CD4-positive, alpha-beta memory T cell (primary cell): ENCODE measurements around the gene SERPINA3. TPM values are rescaled to one million over a fixed set of nuclear protein-coding genes. Genes with fewer than 3 reads are reported as not detected.

Experiments used
- CTCF ChIA-PET: fragments of 350-600 bp; sonication (Branson Sonifier 250); formaldehyde crosslinking; loops from one replicate; lab custom pipeline; 2021; ENCODE audit warnings: inconsistent platforms; ENCODE audit not compliant: partially characterized antibody; lab: Charles Lee
- POLR2A ChIA-PET: fragments of 350-600 bp; sonication (Branson Sonifier 250); formaldehyde crosslinking; loops from one replicate; lab custom pipeline; 2021; ENCODE audit not compliant: partially characterized antibody; lab: Charles Lee
- DNase-seq, 5 donors: peaks; one replicate each; pipeline versions ENCODE4 v3.0.0 to v3.0.0-alpha.2; 2020 to 2022; ENCODE audit warnings: mixed read lengths in 1 of 5
- H3K27ac ChIP-seq: one replicate; pipeline ENCODE4 v1.7.0; 2013; ENCODE audit warnings: low read depth, low read length
- H3K27me3 ChIP-seq: 2 replicates; pipeline ENCODE4 v1.7.0; 2013; ENCODE audit warnings: mild to moderate bottlenecking, low read length, moderate library complexity; ENCODE audit not compliant: insufficient read depth
- H3K36me3 ChIP-seq: 2 replicates; pipeline ENCODE4 v1.7.0; 2013; ENCODE audit warnings: mild to moderate bottlenecking, low read length, moderate library complexity; ENCODE audit not compliant: insufficient read depth
- H3K4me1 ChIP-seq: 2 replicates; pipeline ENCODE4 v1.7.0; 2013; ENCODE audit warnings: mild to moderate bottlenecking, low read length, moderate library complexity; ENCODE audit not compliant: insufficient read depth
- H3K4me3 ChIP-seq, 2 donors: one replicate each; pipeline ENCODE4 v1.7.0; 2013; ENCODE audit warnings: low read length in 2 of 2, mild to moderate bottlenecking in 1 of 2
- H3K9me3 ChIP-seq, 2 donors: one replicate each; pipeline ENCODE4 v1.7.0; 2013; ENCODE audit warnings: low read length in 2 of 2, control low read depth in 1 of 2; ENCODE audit not compliant: control insufficient read depth in 1 of 2
- H3K27ac Mint-ChIP-seq, 7 donors: one replicate each; pipeline ENCODE4 v1.8.0; 2020 to 2021; ENCODE audit warnings: mixed read lengths in 7 of 7, mild to moderate bottlenecking in 6 of 7, inconsistent platforms in 3 of 7, moderate library complexity in 3 of 7
- H3K27me3 Mint-ChIP-seq, 2 donors: one replicate each; pipeline ENCODE4 v1.8.0; 2020 to 2021; ENCODE audit warnings: mixed read lengths in 2 of 2
- H3K36me3 Mint-ChIP-seq, 2 donors: one replicate each; pipeline ENCODE4 v1.8.0; 2020 to 2021; ENCODE audit warnings: mixed read lengths in 2 of 2, inconsistent platforms in 1 of 2, mild to moderate bottlenecking in 1 of 2
- H3K4me1 Mint-ChIP-seq, 4 donors: one replicate each; pipeline ENCODE4 v1.8.0; 2020 to 2021; ENCODE audit warnings: mixed read lengths in 4 of 4, mild to moderate bottlenecking in 1 of 4
- H3K4me3 Mint-ChIP-seq, 8 donors: one replicate each; pipeline ENCODE4 v1.8.0; 2020 to 2021; ENCODE audit warnings: mixed read lengths in 8 of 8, mild to moderate bottlenecking in 7 of 8, moderate library complexity in 6 of 8, inconsistent platforms in 3 of 8
- H3K9me3 Mint-ChIP-seq, 8 donors: one replicate each; pipeline ENCODE4 v1.8.0; 2020 to 2021; ENCODE audit warnings: mixed read lengths in 8 of 8, mild to moderate bottlenecking in 5 of 8, inconsistent platforms in 3 of 8, moderate library complexity in 1 of 8
- intact Hi-C: fragments of 100-400 bp; cut with micrococcal nuclease; formaldehyde crosslinking; loops from one replicate; pipeline ENCODE4 v1.15.1; 2023
- polyA plus RNA-seq, 2 donors: library from polyadenylated mRNA; unstranded; fragments of 300-500 nt; fragmentation: Illumina TruSeq; gene quantifications; one replicate each; pipeline ENCODE4 v1.2.3, GENCODE V29; 2021
- total RNA-seq, 2 experiments: library from RNA; stranded (reverse); gene quantifications; one replicate each; pipeline ENCODE4 v1.2.3, GENCODE V29; 2021

Gene SERPINA3
- total and polyA plus RNA-seq, 4 experiments from 2014 or later: not detected

GRCh38 chr14:94614802-94615201 lies 2.6 kb downstream of the SERPINA3 start:
- no peak overlapping the region for H3K4me3 Mint-ChIP-seq

GRCh38 chr14:94615254-94615653 lies 3.1 kb downstream of the SERPINA3 start:
- ChIA-PET POLR2A (no interaction called here), CTCF (no interaction called here)
- H3K36me3 Mint-ChIP-seq: no peaks in the 10 kb centered on the region

More at GRCh38 chr14:94614802-94615201, 2.6 kb downstream of the SERPINA3 start:
- H3K27ac ChIP-seq: no peak overlapping the region
- intact Hi-C loops: no loop called here
- Mint-ChIP-seq H3K27ac (no peak overlapping the region), H3K4me1 (no peaks in the 10 kb centered on the region), H3K36me3 (no peaks in the 10 kb centered on the region), H3K27me3 (peaks cover 2% of the 10 kb centered on the region in 2 donors), H3K9me3 (peaks cover 6 to 29% (median 17%) of the 10 kb centered on the region in 8 donors)
- H3K9me3 ChIP-seq: peaks cover 0 to 6% of the 10 kb centered on the region in 2 donors
- no peaks in the 10 kb centered on the region for H3K36me3 ChIP-seq
- DNase-seq: no peak
- no peak overlapping the region for H3K4me3 ChIP-seq
- no peaks in the 10 kb centered on the region for H3K4me1 ChIP-seq
- H3K27me3 ChIP-seq: no peaks in the 10 kb centered on the region
- ChIA-PET CTCF (no interaction called here), POLR2A (no interaction called here)

GRCh38 chr14:94615823-94616570 lies 3.8 kb downstream of the SERPINA3 start:
- Histone ChIP-seq H3K4me1 (no peaks in the 10 kb centered on the region), H3K36me3 (no peaks in the 10 kb centered on the region), H3K27ac (no peak overlapping the region), H3K27me3 (no peaks in the 10 kb centered on the region), H3K4me3 (no peak overlapping the region), H3K9me3 (peaks cover 0 to 6% of the 10 kb centered on the region in 2 donors)
- H3K27me3 Mint-ChIP-seq: peaks cover 2% of the 10 kb centered on the region in 2 donors
- intact Hi-C loops: no loop called here
- H3K9me3 Mint-ChIP-seq: peaks cover 6 to 31% (median 18%) of the 10 kb centered on the region in 8 donors
- POLR2A ChIA-PET: no interaction called here
- no peaks in the 10 kb centered on the region for H3K36me3 Mint-ChIP-seq
- no peak overlapping the region for H3K27ac Mint-ChIP-seq
- CTCF ChIA-PET: no interaction called here
- no peaks in the 10 kb centered on the region for H3K4me1 Mint-ChIP-seq
- no peak overlapping the region for H3K4me3 Mint-ChIP-seq
- no peak for DNase-seq

More at GRCh38 chr14:94615254-94615653, 3.1 kb downstream of the SERPINA3 start:
- DNase-seq: no peak
- Mint-ChIP-seq H3K27ac (no peak overlapping the region), H3K4me3 (no peak overlapping the region), H3K4me1 (no peaks in the 10 kb centered on the region), H3K27me3 (peaks cover 2% of the 10 kb centered on the region in 2 donors), H3K9me3 (peaks cover 6 to 31% (median 18%) of the 10 kb centered on the region in 8 donors)
- Histone ChIP-seq H3K27me3 (no peaks in the 10 kb centered on the region), H3K4me3 (no peak overlapping the region), H3K27ac (no peak overlapping the region), H3K9me3 (peaks cover 0 to 6% of the 10 kb centered on the region in 2 donors), H3K4me1 (no peaks in the 10 kb centered on the region), H3K36me3 (no peaks in the 10 kb centered on the region)
- intact Hi-C loops: no loop called here

GRCh38 chr14:94617366-94617941 lies 5.3 kb downstream of the SERPINA3 start:
- ChIA-PET CTCF (no interaction called here), POLR2A (no interaction called here)
- Histone ChIP-seq H3K9me3 (peaks cover 0 to 6% of the 10 kb centered on the region in 2 donors), H3K27me3 (no peaks in the 10 kb centered on the region), H3K27ac (no peak overlapping the region), H3K4me3 (no peak overlapping the region), H3K4me1 (no peaks in the 10 kb centered on the region), H3K36me3 (no peaks in the 10 kb centered on the region)
- Mint-ChIP-seq H3K9me3 (peaks cover 6 to 31% (median 18%) of the 10 kb centered on the region in 8 donors), H3K4me3 (no peak overlapping the region), H3K27ac (no peak overlapping the region), H3K27me3 (peaks cover 2 to 5% of the 10 kb centered on the region in 2 donors), H3K36me3 (no peaks in the 10 kb centered on the region), H3K4me1 (no peaks in the 10 kb centered on the region)
- intact Hi-C loops: no loop called here
- DNase-seq: no peak

- DNase-seq: no peak
- Histone ChIP-seq H3K4me3 (no peak overlapping the region), H3K27ac (no peak overlapping the region), H3K36me3 (no peaks in the 10 kb centered on the region), H3K9me3 (peaks cover 0 to 6% of the 10 kb centered on the region in 2 donors), H3K27me3 (no peaks in the 10 kb centered on the region), H3K4me1 (no peaks in the 10 kb centered on the region)
- intact Hi-C loops: no loop called here
- H3K4me1 Mint-ChIP-seq: no peaks in the 10 kb centered on the region
- ChIA-PET POLR2A (no interaction called here), CTCF (no interaction called here)
- H3K27me3 Mint-ChIP-seq: peaks cover 0 to 7% of the 10 kb centered on the region in 2 donors
- H3K9me3 Mint-ChIP-seq: peaks cover 6 to 31% (median 18%) of the 10 kb centered on the region in 8 donors
- H3K36me3 Mint-ChIP-seq: no peaks in the 10 kb centered on the region
- H3K27ac Mint-ChIP-seq: no peak overlapping the region
- no peak overlapping the region for H3K4me3 Mint-ChIP-seq
Observed at GRCh38 chr14:94617988-94618822, 6.0 kb downstream of the SERPINA3 start.

- intact Hi-C loops: no loop called here
- no peak overlapping the region for H3K27ac ChIP-seq
- Mint-ChIP-seq H3K27me3 (peaks cover 0 to 10% of the 10 kb centered on the region in 2 donors), H3K9me3 (peaks cover 6 to 31% (median 18%) of the 10 kb centered on the region in 8 donors), H3K4me3 (no peak overlapping the region), H3K4me1 (no peaks in the 10 kb centered on the region), H3K27ac (no peak overlapping the region), H3K36me3 (no peaks in the 10 kb centered on the region)
- no peak overlapping the region for H3K4me3 ChIP-seq
- H3K27me3 ChIP-seq: no peaks in the 10 kb centered on the region
- POLR2A ChIA-PET: no interaction called here
- H3K9me3 ChIP-seq: peaks cover 0 to 6% of the 10 kb centered on the region in 2 donors
- DNase-seq: no peak
- CTCF ChIA-PET: no interaction called here
- H3K4me1 ChIP-seq: no peaks in the 10 kb centered on the region
- H3K36me3 ChIP-seq: no peaks in the 10 kb centered on the region
Observed at GRCh38 chr14:94619297-94619696, 7.1 kb downstream of the SERPINA3 start.

GRCh38 chr14:94620597-94620996 lies 8.4 kb downstream of the SERPINA3 start:
- CTCF ChIA-PET: no interaction called here
- peaks cover 0 to 10% of the 10 kb centered on the region in 2 donors for H3K27me3 Mint-ChIP-seq

More at GRCh38 chr14:94620597-94620996, 8.4 kb downstream of the SERPINA3 start:
- POLR2A ChIA-PET: no interaction called here
- no peaks in the 10 kb centered on the region for H3K36me3 ChIP-seq
- intact Hi-C loops: no loop called here
- H3K9me3 ChIP-seq: peaks cover 0 to 6% of the 10 kb centered on the region in 2 donors
- Mint-ChIP-seq H3K36me3 (no peaks in the 10 kb centered on the region), H3K4me1 (no peaks in the 10 kb centered on the region), H3K9me3 (peaks cover 6 to 31% (median 18%) of the 10 kb centered on the region in 8 donors), H3K27ac (no peak overlapping the region), H3K4me3 (no peak overlapping the region)
- H3K4me3 ChIP-seq: no peak overlapping the region
- DNase-seq: no peak
- no peaks in the 10 kb centered on the region for H3K27me3 ChIP-seq
- H3K4me1 ChIP-seq: no peaks in the 10 kb centered on the region
- no peak overlapping the region for H3K27ac ChIP-seq
